OCI-LY7 (cell line): ENCODE measurements around the gene ZKSCAN1.

Source experiments
- EZH2phosphoT487 ChIP-seq: fragments of 200-600 bp; sonication (generic); IDR thresholded peaks from 2 replicates; pipeline ENCODE4 v1.6.1; 2018; ENCODE audit warnings: low read depth, borderline replicate concordance, mild to moderate bottlenecking, mixed run types, antibody characterized with exemption, low read length, moderate library complexity, mixed read lengths
- TF ChIP-seq, protein P1 (sequence below): fragments of 200-600 bp; sonication (generic); conservative IDR thresholded peaks from 2 replicates; pipeline ENCODE4 v1.5.1; 2014; ENCODE audit warnings: mild to moderate bottlenecking, antibody characterized with exemption, low read length, moderate library complexity, mixed read lengths

DNA sequence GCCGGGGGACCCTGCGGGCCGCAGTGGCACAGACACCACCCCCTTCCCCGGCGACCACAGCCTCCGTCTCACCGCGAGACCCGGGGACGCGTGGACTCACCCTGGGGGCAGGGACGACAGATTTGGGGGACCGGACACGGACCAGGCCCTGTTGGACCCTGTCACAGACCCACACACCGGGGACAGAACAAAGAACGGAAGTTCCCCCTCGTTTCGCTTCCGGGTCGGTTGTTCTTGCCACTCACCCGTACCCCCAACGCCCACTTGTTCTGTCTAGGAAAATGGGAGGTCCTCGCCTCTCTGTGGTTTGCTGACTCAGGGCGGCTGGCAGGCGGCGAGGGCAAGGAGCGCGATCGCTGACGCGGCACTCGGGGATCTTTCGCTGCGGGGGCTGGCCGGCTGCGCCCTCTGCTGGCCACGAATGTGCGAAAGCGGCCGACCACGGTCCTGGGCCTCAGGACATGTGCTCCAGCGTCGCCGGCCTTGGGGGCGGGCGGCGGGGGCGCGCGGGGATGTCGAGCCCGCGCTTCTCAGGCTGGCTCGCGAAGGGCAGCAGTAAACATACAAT lies 66.2 kb downstream of the ZKSCAN1 start, which contains the start of gene ZNF3:
- TF ChIP-seq, protein P1, sequence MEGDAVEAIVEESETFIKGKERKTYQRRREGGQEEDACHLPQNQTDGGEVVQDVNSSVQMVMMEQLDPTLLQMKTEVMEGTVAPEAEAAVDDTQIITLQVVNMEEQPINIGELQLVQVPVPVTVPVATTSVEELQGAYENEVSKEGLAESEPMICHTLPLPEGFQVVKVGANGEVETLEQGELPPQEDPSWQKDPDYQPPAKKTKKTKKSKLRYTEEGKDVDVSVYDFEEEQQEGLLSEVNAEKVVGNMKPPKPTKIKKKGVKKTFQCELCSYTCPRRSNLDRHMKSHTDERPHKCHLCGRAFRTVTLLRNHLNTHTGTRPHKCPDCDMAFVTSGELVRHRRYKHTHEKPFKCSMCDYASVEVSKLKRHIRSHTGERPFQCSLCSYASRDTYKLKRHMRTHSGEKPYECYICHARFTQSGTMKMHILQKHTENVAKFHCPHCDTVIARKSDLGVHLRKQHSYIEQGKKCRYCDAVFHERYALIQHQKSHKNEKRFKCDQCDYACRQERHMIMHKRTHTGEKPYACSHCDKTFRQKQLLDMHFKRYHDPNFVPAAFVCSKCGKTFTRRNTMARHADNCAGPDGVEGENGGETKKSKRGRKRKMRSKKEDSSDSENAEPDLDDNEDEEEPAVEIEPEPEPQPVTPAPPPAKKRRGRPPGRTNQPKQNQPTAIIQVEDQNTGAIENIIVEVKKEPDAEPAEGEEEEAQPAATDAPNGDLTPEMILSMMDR: peak; percentile 96
- no peak for TF ChIP-seq EZH2phosphoT487
